Measurements from ENCODE around the gene EHD4. TPM values are rescaled to one million over a fixed set of nuclear protein-coding genes. Genes with fewer than 3 reads are reported as not detected.

EHD4 gene
- total and polyA plus RNA-seq, 9 of the 15 experiments (the other 6 are each of a cell fraction or from before 2014, with no cell fraction given) = 0.89 to 10.3 (median 6.4) TPM

DNA sequence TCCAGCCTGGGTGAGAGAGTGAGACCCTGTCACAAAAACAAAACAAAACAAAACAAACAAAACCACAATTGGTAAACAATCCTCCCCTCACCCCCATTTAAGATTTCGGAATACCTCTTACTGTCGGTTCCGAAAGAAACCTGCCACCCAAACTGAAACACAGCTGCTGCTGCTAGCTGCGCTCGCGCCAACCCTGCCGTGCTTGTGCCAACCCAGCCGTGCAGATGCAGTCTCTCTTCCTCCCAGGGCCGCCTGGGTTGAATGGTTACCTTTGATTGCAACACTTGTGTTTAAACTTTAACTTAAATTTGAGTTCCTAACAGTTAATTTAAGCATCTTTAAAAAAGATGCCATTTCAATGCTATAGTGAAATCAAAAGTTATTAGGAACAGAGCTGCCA is 50.0 kb downstream of the EHD4 start (continued):
- TF ChIP-seq, protein P1, sequence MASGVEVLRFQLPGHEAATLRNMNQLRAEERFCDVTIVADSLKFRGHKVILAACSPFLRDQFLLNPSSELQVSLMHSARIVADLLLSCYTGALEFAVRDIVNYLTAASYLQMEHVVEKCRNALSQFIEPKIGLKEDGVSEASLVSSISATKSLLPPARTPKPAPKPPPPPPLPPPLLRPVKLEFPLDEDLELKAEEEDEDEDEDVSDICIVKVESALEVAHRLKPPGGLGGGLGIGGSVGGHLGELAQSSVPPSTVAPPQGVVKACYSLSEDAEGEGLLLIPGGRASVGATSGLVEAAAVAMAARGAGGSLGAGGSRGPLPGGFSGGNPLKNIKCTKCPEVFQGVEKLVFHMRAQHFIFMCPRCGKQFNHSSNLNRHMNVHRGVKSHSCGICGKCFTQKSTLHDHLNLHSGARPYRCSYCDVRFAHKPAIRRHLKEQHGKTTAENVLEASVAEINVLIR (CRISPR knock-in tag; IDR thresholded peaks at IDR 0.05) = no peak
- TF ChIP-seq, protein P2, sequence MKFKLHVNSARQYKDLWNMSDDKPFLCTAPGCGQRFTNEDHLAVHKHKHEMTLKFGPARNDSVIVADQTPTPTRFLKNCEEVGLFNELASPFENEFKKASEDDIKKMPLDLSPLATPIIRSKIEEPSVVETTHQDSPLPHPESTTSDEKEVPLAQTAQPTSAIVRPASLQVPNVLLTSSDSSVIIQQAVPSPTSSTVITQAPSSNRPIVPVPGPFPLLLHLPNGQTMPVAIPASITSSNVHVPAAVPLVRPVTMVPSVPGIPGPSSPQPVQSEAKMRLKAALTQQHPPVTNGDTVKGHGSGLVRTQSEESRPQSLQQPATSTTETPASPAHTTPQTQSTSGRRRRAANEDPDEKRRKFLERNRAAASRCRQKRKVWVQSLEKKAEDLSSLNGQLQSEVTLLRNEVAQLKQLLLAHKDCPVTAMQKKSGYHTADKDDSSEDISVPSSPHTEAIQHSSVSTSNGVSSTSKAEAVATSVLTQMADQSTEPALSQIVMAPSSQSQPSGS (CRISPR knock-in tag; IDR thresholded peaks at IDR 0.05) = no peak
- TF ChIP-seq SNIP1 (IDR thresholded peaks at IDR 0.05; ENCODE audit: low read depth) (no peak), ZSCAN29 (IDR thresholded peaks at IDR 0.05) (no peak), BRD9 (IDR thresholded peaks at IDR 0.05; ENCODE audit: low read depth, partially characterized antibody) (no peak)
- TF ChIP-seq, protein P3, sequence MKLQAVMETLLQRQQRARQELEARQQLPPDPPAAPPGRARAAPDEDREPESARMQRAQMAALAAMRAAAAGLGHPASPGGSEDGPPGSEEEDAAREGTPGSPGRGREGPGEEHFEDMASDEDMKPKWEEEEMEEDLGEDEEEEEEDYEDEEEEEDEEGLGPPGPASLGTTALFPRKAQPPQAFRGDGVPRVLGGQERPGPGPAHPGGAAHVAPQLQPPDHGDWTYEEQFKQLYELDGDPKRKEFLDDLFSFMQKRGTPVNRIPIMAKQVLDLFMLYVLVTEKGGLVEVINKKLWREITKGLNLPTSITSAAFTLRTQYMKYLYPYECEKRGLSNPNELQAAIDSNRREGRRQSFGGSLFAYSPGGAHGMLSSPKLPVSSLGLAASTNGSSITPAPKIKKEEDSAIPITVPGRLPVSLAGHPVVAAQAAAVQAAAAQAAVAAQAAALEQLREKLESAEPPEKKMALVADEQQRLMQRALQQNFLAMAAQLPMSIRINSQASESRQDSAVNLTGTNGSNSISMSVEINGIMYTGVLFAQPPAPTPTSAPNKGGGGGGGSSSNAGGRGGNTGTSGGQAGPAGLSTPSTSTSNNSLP (IDR thresholded peaks at IDR 0.05; ENCODE audit: borderline replicate concordance, low read depth, low read length) = no peak

DNA sequence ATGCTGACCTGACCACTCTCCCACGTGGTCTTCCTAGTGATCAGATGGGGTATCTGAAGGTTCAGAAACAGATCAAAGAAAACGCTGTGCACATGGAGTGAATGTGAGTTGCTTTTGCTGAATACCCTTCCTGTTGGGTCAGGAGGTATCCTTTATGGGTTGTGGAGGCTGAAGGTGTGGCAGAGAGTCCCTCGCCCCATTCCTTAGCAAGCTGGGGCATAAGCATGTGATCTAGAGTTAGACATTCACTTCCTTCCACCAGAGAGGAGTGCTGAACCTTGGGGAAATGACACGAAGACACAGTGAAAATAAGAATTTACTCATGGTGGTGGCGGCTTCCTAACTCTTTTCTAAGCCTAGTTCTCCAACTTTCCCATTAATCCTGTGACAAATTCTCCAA is 50.7 kb downstream of the EHD4 start:
- no peaks in the 10 kb centered on the region for H3K9me3 ChIP-seq (replicated peaks; ENCODE audit: control insufficient read depth, insufficient read depth, low read depth, low read length)
- H3K4me1 ChIP-seq (replicated peaks in 1 of 2; ENCODE audit: control insufficient read depth in 2 of 2, insufficient read depth in 2 of 2, low read length in 2 of 2) = peaks cover 9 to 11% of the 10 kb centered on the region in 2 experiments; a peak in 4 of 5 replicates
- H2AFZ ChIP-seq (ENCODE audit: low read depth, low read length) = no peak overlapping the region
- H3K79me2 ChIP-seq (ENCODE audit: control insufficient read depth, insufficient read depth, low read length) = no peaks in the 10 kb centered on the region
- in situ Hi-C loops (cut with MboI) (no loop called here), intact Hi-C loops (cut with micrococcal nuclease) (no loop called here)
- H3K27me3 ChIP-seq (ENCODE audit: control insufficient read depth in 2 of 2, insufficient read depth in 2 of 2, low read length in 2 of 2) = no peaks in the 10 kb centered on the region
- H3K4me3 ChIP-seq = no peak overlapping the region
- no peak overlapping the region for H3K27ac ChIP-seq (ENCODE audit: extremely low read depth, low read depth, low read length)
- no peak overlapping the region for H3K9ac ChIP-seq (ENCODE audit: insufficient read depth in 1 of 2, low read depth in 2 of 2, low read length in 2 of 2)
- H3K9me1 ChIP-seq (ENCODE audit: control insufficient read depth, insufficient read depth, low read length) = no peaks in the 10 kb centered on the region
- no peak for ATAC-seq
- no peak for FAIRE-seq
- WGBS (ENCODE audit: insufficient coverage, low coverage, missing lambda C conversion rate) = 62% methylated on average over 5 of the region's 5 CpGs
- no peak for DNase-seq (ENCODE audit: extremely low read depth in 1 of 4, low spot score in 3 of 4)
- POLR2A ChIA-PET = no interaction called here
- H3K4me2 ChIP-seq (ENCODE audit: insufficient read depth, low read length) = no peak overlapping the region
- peaks cover 12% of the 10 kb centered on the region; the same call in 2 of the 3 replicates for H3K36me3 ChIP-seq (ENCODE audit: control insufficient read depth, insufficient read depth, low read length)
- CTCF ChIA-PET (ENCODE audit: low intra/inter-chr PET ratio) = no interaction called here
- H4K20me1 ChIP-seq (replicated peaks; ENCODE audit: control insufficient read depth, insufficient read depth, low read length) = no peaks in the 10 kb centered on the region
- no TSS peak for BruUV-seq (replicated peaks)
- no peak for TF ChIP-seq MCM2 (IDR thresholded peaks at IDR 0.05; ENCODE audit: low read depth)
- no peak for TF ChIP-seq FOXK2 (conservative IDR thresholded peaks at IDR 0.05 in 1 of 2, IDR thresholded peaks at IDR 0.05 in 1 of 2; ENCODE audit: low read depth in 2 of 2)
- no peak for TF ChIP-seq TSC22D4 (tag; IDR thresholded peaks at IDR 0.05)
- no peak for TF ChIP-seq RBBP5 (IDR thresholded peaks at IDR 0.05; ENCODE audit: borderline replicate concordance, insufficient read depth, low read length, poor library complexity, severe bottlenecking)
- TF ChIP-seq, protein P4, sequence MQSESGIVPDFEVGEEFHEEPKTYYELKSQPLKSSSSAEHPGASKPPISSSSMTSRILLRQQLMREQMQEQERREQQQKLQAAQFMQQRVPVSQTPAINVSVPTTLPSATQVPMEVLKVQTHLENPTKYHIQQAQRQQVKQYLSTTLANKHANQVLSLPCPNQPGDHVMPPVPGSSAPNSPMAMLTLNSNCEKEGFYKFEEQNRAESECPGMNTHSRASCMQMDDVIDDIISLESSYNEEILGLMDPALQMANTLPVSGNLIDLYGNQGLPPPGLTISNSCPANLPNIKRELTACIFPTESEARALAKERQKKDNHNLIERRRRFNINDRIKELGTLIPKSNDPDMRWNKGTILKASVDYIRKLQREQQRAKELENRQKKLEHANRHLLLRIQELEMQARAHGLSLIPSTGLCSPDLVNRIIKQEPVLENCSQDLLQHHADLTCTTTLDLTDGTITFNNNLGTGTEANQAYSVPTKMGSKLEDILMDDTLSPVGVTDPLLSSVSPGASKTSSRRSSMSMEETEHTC (IDR thresholded peaks at IDR 0.05) = no peak
- no peak for TF ChIP-seq CC2D1A (IDR thresholded peaks at IDR 0.05)
- no peak for TF ChIP-seq DNMT1 (IDR thresholded peaks at IDR 0.05)
- no peak for TF ChIP-seq PURB (CRISPR knock-in tag; IDR thresholded peaks at IDR 0.05; ENCODE audit: low read depth)
- no peak for TF ChIP-seq PTBP1 (IDR thresholded peaks at IDR 0.05; ENCODE audit: low read depth, low read length)
- no peak for TF ChIP-seq KAT2B (IDR thresholded peaks at IDR 0.05; ENCODE audit: low read depth, low read length)
- no peak for TF ChIP-seq SMAD1 (IDR thresholded peaks at IDR 0.05; ENCODE audit: low read depth, low read length, partially characterized antibody)
- no peak for TF ChIP-seq HSF4 (CRISPR knock-in tag; IDR thresholded peaks at IDR 0.05; ENCODE audit: borderline replicate concordance)

Measured in K562 (cell line).